Transverse colon (tissue), 4 donors: Measurements from ENCODE around the gene OVAAL.

Experiments
- POLR2A ChIP-seq: fragments of 450-650 bp; IDR thresholded peaks from one replicate; pipeline ENCODE4 v1.6.1; 2016; ENCODE audit warnings: antibody characterized with exemption, mild to moderate bottlenecking, moderate library complexity
- POLR2AphosphoS5 ChIP-seq, 3 donors: sonication (generic); formaldehyde crosslinking; IDR thresholded peaks; one replicate each; pipeline ENCODE4 v1.6.1; 2016; ENCODE audit warnings: antibody characterized with exemption in 3 of 3
- TF ChIP-seq, protein P1 (sequence below), 5 experiments: fragments of 200-600 bp in 3 of 5; fragments of 450-650 bp in 2 of 5; sonication (generic) in 3 of 5; IDR thresholded peaks; 1 replicate in 2 of 5; 2 replicates in 3 of 5; pipeline ENCODE4 v1.5.1; 2016 to 2017; ENCODE audit warnings: antibody characterized with exemption in 5 of 5, inconsistent platforms in 3 of 5, mild to moderate bottlenecking in 2 of 5, moderate library complexity in 1 of 5

DNA sequence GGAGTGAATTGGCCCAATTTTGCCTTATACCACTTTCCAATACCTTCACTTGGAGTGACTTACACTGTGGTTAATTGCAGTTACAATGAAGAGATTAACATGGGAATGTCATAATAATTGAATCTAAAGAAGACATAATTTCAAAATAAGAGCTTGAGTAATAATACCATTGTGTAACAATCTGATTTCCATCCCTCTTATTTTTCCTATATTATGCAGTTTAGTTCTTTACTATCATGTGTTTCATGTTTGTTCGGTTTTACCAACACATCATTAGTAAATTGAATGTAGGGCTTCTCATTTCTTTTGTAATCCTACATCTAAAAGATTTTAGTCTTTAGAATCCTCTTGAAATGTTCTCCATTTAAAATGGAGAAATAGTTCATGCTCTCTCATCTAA lies 53.9 kb downstream of the OVAAL start:
- TF ChIP-seq, protein P1, sequence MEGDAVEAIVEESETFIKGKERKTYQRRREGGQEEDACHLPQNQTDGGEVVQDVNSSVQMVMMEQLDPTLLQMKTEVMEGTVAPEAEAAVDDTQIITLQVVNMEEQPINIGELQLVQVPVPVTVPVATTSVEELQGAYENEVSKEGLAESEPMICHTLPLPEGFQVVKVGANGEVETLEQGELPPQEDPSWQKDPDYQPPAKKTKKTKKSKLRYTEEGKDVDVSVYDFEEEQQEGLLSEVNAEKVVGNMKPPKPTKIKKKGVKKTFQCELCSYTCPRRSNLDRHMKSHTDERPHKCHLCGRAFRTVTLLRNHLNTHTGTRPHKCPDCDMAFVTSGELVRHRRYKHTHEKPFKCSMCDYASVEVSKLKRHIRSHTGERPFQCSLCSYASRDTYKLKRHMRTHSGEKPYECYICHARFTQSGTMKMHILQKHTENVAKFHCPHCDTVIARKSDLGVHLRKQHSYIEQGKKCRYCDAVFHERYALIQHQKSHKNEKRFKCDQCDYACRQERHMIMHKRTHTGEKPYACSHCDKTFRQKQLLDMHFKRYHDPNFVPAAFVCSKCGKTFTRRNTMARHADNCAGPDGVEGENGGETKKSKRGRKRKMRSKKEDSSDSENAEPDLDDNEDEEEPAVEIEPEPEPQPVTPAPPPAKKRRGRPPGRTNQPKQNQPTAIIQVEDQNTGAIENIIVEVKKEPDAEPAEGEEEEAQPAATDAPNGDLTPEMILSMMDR (IDR thresholded peaks at IDR 0.05) = no peak
- TF ChIP-seq POLR2A (no peak), POLR2AphosphoS5 (IDR thresholded peaks at IDR 0.05) (no peak)
